ENCODE measurements around the gene TK1.

- TF ChIP-seq CTCF (IDR thresholded peaks at IDR 0.05; ENCODE audit: low read depth, low read length, poor library complexity, severe bottlenecking) (no peak), EZH2phosphoT487 (IDR thresholded peaks at IDR 0.05; ENCODE audit: borderline replicate concordance, low read length) (no peak)
Measured at GRCh38 chr17:78170692-78171590, 15.9 kb downstream of the TK1 start.
